Adrenal gland (tissue), 12 donors: ENCODE data around the gene OR4D2. TPM values are rescaled to one million over a fixed set of nuclear protein-coding genes. Genes with fewer than 3 reads are reported as not detected.

Experiments
- DNase-seq, 7 donors: peaks; one replicate each; pipeline ENCODE4 v3.0.0-alpha.2; 2019 to 2020
- H3K27ac ChIP-seq, 5 donors: fragments of 200-600 bp; sonication (generic) in 4 of 5; 1 replicate in 3 of 5; 2 replicates in 2 of 5; pipeline versions ENCODE4 v1.5.1 to v1.8.0; 2016 to 2020; ENCODE audit warnings: mild to moderate bottlenecking in 1 of 5
- H3K27me3 ChIP-seq: fragments of 200-600 bp; 2 replicates; pipeline ENCODE4 v1.8.0; 2021
- H3K36me3 ChIP-seq, 2 donors: fragments of 200-600 bp; replicated peaks in 1 of 2; 1 replicate in 1 of 2; 2 replicates in 1 of 2; pipeline versions ENCODE4 v1.5.1 to v1.8.0; 2018 to 2022
- H3K4me1 ChIP-seq, 2 donors: fragments of 200-600 bp; replicated peaks in 1 of 2; 1 replicate in 1 of 2; 2 replicates in 1 of 2; pipeline versions ENCODE4 v1.5.1 to v1.8.0; 2018 to 2021
- H3K4me3 ChIP-seq, 4 donors: fragments of 200-600 bp; sonication (generic) in 3 of 4; one replicate each; pipeline ENCODE4 v1.5.1; 2016 to 2018
- H3K9me3 ChIP-seq, 3 donors: fragments of 200-600 bp; sonication (generic) in 1 of 3; replicated peaks in 1 of 3; 1 replicate in 2 of 3; 2 replicates in 1 of 3; pipeline versions ENCODE4 v1.5.1 to v1.8.0; 2016 to 2021
- POLR2A ChIP-seq, 2 donors: fragments of 450-650 bp; IDR thresholded peaks; one replicate each; pipeline ENCODE4 v1.6.1; 2017; ENCODE audit warnings: antibody characterized with exemption in 2 of 2, mild to moderate bottlenecking in 2 of 2, moderate library complexity in 1 of 2
- WGBS, 4 donors: extraction: QIAGEN DNeasy Blood & Tissue Kit in 2 of 4; methylation state at CpG; one replicate each; pipeline versions ENCODE4 v1.1.5 to v1.1.7; 2013 to 2017; 5-methylcytosine and 5-hydroxymethylcytosine counted together
- intact Hi-C, 2 donors: fragments of 100-400 bp; cut with DNase I; formaldehyde crosslinking; loops; one replicate each; pipeline versions ENCODE4 v1.14.1 to v1.15.0; 2022 to 2023
- polyA plus RNA-seq, 3 donors: library from polyadenylated mRNA; stranded (reverse); fragments of 200-250 nt in 2 of 3; fragments of 350-450 nt in 1 of 3; fragmentation: Illumina TruSeq in 1 of 3; extraction: RNeasy Lipid Tissue Mini Kit (QIAGEN cat#74804) in 1 of 3; gene quantifications; one replicate each; pipeline ENCODE4 v1.2.3, GENCODE V29; 2013 to 2014
- total RNA-seq, 9 donors: library from RNA; depleted of rRNA in 4 of 9; stranded (reverse); fragments of >200 nt in 4 of 9; fragments of 120-200 nt in 1 of 9; fragmentation: NEBNext Ultra II Directional in 1 of 9; extraction: Animal tissue kit (Norgen Biotek cat#: 25700) in 1 of 9; gene quantifications; one replicate each; pipeline versions ENCODE4 v1.1.0 to v1.2.4, GENCODE V29; 2013 to 2023
- TF ChIP-seq, protein P1 (sequence below), 6 experiments: fragments of 450-650 bp in 4 of 6; fragments of 200-600 bp in 2 of 6; sonication (generic) in 1 of 6; IDR thresholded peaks; 1 replicate in 5 of 6; 2 replicates in 1 of 6; pipeline versions ENCODE4 v1.5.1 to v1.8.0; 2016 to 2021; ENCODE audit warnings: antibody characterized with exemption in 6 of 6, mild to moderate bottlenecking in 2 of 6, moderate library complexity in 1 of 6
- donor health status: healthy with polysubstance abuse.
- donor health status: Bipolar disorder and iron deficiency.
- donor health status: DM: yes; HTN: yes; CAD: no.
- donor health status: DM: no; HTN: no; CAD: no.
- donor health status: DM: no; HTN: no; CAD: no.
- donor health status: DM: yes; HTN: yes; CAD: no.

The OR4D2 gene
- total and polyA plus RNA-seq, 12 donors: not detected

DNA sequence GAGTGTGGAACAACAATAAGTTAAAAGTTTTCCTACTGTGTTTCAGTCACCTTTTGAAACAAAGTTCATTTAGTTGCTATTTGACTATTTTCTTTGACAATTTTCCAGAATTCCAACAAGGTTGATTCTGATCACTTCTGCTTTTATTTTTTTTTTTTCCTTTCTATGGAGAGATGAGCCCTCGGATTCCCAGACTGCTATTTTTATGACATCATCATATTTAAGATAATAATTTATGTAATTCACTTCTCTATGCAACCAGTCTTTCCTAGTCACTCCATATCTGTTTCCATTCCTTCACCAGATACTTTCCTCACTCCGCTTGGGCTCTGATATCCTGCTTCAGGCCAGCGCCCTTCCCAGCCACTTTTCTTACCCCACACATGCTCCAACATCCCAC, 8.1 kb downstream of the OR4D2 start:
- Histone ChIP-seq H3K4me3 (no peak overlapping the region), H3K9me3 (no peaks in the 10 kb centered on the region), H3K36me3 (no peaks in the 10 kb centered on the region), H3K27me3 (peaks cover 5% of the 10 kb centered on the region), H3K27ac (no peak overlapping the region), H3K4me1 (no peaks in the 10 kb centered on the region)
- 41 to 52% (median 44%) methylated on average over 3 of the region's 3 CpGs for WGBS, 4 donors
- TF ChIP-seq, protein P1, sequence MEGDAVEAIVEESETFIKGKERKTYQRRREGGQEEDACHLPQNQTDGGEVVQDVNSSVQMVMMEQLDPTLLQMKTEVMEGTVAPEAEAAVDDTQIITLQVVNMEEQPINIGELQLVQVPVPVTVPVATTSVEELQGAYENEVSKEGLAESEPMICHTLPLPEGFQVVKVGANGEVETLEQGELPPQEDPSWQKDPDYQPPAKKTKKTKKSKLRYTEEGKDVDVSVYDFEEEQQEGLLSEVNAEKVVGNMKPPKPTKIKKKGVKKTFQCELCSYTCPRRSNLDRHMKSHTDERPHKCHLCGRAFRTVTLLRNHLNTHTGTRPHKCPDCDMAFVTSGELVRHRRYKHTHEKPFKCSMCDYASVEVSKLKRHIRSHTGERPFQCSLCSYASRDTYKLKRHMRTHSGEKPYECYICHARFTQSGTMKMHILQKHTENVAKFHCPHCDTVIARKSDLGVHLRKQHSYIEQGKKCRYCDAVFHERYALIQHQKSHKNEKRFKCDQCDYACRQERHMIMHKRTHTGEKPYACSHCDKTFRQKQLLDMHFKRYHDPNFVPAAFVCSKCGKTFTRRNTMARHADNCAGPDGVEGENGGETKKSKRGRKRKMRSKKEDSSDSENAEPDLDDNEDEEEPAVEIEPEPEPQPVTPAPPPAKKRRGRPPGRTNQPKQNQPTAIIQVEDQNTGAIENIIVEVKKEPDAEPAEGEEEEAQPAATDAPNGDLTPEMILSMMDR (IDR thresholded peaks at IDR 0.05): no peak
- TF ChIP-seq POLR2A (IDR thresholded peaks at IDR 0.05): no peak
- intact Hi-C loops: no loop called here
- no peak for DNase-seq

DNA sequence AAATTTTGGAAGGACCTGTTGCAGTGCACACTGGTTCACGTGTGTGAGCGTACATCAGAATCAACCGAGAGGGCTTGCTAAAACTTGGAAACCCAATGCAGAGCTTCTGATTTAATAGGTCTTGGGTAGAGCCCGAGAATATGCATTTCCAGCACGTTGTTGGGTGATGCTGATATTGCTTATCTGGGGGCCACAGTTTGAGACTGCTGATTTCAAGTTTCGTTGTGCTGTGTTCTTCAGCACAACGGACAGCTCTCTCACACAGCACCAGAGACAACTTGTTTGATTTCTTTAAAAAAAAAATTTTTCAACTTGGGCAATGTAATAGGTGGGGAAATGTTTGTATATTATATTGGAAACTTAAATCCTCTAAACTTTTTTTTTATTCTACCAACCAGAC, 9.4 kb downstream of the OR4D2 start:
- 37 to 41% (median 40%) methylated on average over 7 of the region's 7 CpGs for WGBS, 4 donors
- Histone ChIP-seq H3K4me1 (no peaks in the 10 kb centered on the region), H3K9me3 (no peaks in the 10 kb centered on the region), H3K27me3 (peaks cover 5% of the 10 kb centered on the region), H3K27ac (no peak overlapping the region), H3K36me3 (no peaks in the 10 kb centered on the region), H3K4me3 (no peak overlapping the region)
- TF ChIP-seq, protein P1 (IDR thresholded peaks at IDR 0.05): no peak
- no peak for TF ChIP-seq POLR2A (IDR thresholded peaks at IDR 0.05)
- intact Hi-C loops: no loop called here
- DNase-seq: no peak

DNA sequence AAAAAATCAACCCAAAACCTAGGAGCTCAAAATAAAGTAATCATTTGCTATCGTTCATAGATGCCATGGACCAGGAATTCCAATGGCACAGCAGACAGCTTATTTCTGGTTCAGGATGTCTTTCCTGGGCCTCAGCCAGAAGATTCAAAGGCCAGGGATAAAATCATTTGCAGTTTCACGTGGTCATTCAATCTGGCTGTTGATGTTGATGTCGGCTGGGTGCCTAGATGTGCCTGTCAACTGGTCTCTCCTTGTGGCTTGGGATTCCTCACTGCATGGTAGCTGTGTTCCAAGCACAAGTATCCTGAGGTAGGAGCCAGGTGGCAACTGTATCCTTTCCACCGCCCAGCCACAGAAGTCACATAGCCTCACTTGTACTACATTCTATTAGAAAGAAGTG, 15.0 kb downstream of the OR4D2 start:
- intact Hi-C loops: no loop called here
- no peaks in the 10 kb centered on the region for H3K27me3 ChIP-seq
- TF ChIP-seq, protein P1 (IDR thresholded peaks at IDR 0.05): no peak
- no peak for TF ChIP-seq POLR2A (IDR thresholded peaks at IDR 0.05)
- no peaks in the 10 kb centered on the region for H3K4me1 ChIP-seq
- DNase-seq: no peak
- H3K36me3 ChIP-seq: no peaks in the 10 kb centered on the region
- H3K4me3 ChIP-seq: no peak overlapping the region
- no peak overlapping the region for H3K27ac ChIP-seq
- WGBS, 4 donors: 55 to 79% (median 74%) methylated on average over 4 of the region's 4 CpGs
- no peaks in the 10 kb centered on the region for H3K9me3 ChIP-seq

DNA sequence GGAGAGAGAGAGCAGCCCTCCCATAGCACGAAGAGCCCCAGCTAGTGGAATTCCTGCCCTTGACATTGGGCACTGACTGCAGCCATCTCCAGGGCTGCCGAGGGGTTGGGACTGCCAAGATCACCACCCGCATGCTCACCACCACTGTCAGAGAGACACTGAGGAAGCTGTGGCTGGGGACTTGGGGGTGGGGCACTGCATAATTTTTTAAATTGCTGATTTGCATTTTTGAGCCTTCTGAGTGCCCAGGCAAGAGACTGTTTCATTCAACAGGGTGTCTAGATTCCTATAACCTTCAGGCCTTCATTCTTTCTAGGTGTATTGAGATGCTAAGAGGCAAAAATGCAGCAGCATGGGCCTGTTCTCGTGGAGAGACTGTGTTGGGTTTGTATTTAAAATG, 16.7 kb downstream of the OR4D2 start:
- no peak for TF ChIP-seq POLR2A (IDR thresholded peaks at IDR 0.05)
- TF ChIP-seq, protein P1 (IDR thresholded peaks at IDR 0.05): no peak
- Histone ChIP-seq H3K27ac (no peak overlapping the region), H3K36me3 (no peaks in the 10 kb centered on the region), H3K4me1 (no peaks in the 10 kb centered on the region), H3K4me3 (no peak overlapping the region), H3K9me3 (no peaks in the 10 kb centered on the region), H3K27me3 (no peaks in the 10 kb centered on the region)
- intact Hi-C loops: no loop called here
- no peak for DNase-seq
- WGBS, 4 donors: 78 to 100% (median 81%) methylated on average over 1 to 4 of the region's 4 CpGs
